SK-N-SH (cell line): Measurements from ENCODE around the gene P2RY6. TPM values are rescaled to one million over a fixed set of nuclear protein-coding genes. Genes with fewer than 3 reads are reported as not detected.

Experiments
- CTCF ChIA-PET: fragments of 300-600, 350-600 bp; formaldehyde crosslinking; extraction: SDS; loops from one replicate; lab custom pipeline; 2021; lab: Yijun Ruan, JAX
- POLR2A ChIA-PET: fragments of 350-600 bp; sonication (Branson Sonifier 250); formaldehyde crosslinking; extraction: SDS; loops from one replicate; lab custom pipeline; 2020; ENCODE audit warnings: antibody characterized with exemption, inconsistent platforms; lab: Yijun Ruan, JAX
- DNase-seq: peaks from one replicate; pipeline ENCODE4 v3.0.0; 2012
- H2AFZ ChIP-seq: fragments of 200-600 bp; sonication (generic); 2 replicates; pipeline ENCODE4 v1.8.1; 2016; ENCODE audit warnings: antibody characterized with exemption, mild to moderate bottlenecking, low read depth
- H3F3A ChIP-seq: fragments of 200-600 bp; sonication (generic); replicated peaks from 2 replicates; pipeline ENCODE3; 2016; ENCODE audit warnings: antibody characterized with exemption, mild to moderate bottlenecking; ENCODE audit not compliant: insufficient read depth
- H3K27ac ChIP-seq, 2 experiments: fragments of 200-500 bp in 1 of 2; fragments of 200-600 bp in 1 of 2; sonication (Bioruptor generic) in 1 of 2; sonication (generic), shearing (Covaris generic) in 1 of 2; 2 replicates each; pipeline versions ENCODE4 v1.5.1 to v1.6.1; 2014 to 2016; ENCODE audit warnings: low read depth in 2 of 2, inconsistent platforms in 1 of 2, low read length in 1 of 2, mild to moderate bottlenecking in 1 of 2, mixed read lengths in 1 of 2
- H3K27me3 ChIP-seq: fragments of 200-600 bp; sonication (generic), shearing (Covaris generic); 2 replicates; pipeline ENCODE4 v1.6.1; 2016; ENCODE audit warnings: mixed run types; ENCODE audit not compliant: insufficient read depth
- H3K36me3 ChIP-seq, 2 experiments: fragments of 200-500 bp in 1 of 2; fragments of 200-600 bp in 1 of 2; sonication (Bioruptor generic) in 1 of 2; sonication (generic) in 1 of 2; replicated peaks in 1 of 2; 2 replicates each; pipeline versions ENCODE3 to v1.5.1; 2014 to 2016; ENCODE audit warnings: low read length in 1 of 2, mild to moderate bottlenecking in 1 of 2; ENCODE audit not compliant: insufficient read depth in 2 of 2, control insufficient read depth in 1 of 2
- H3K4me1 ChIP-seq, 2 experiments: fragments of 200-500 bp in 1 of 2; fragments of 200-600 bp in 1 of 2; sonication (Bioruptor generic) in 1 of 2; sonication (generic), shearing (Covaris generic) in 1 of 2; 2 replicates each; pipeline versions ENCODE4 v1.5.1 to v1.6.1; 2014 to 2016; ENCODE audit warnings: low read depth in 1 of 2, low read length in 1 of 2, mixed run types in 1 of 2; ENCODE audit not compliant: insufficient read depth in 2 of 2, control insufficient read depth in 1 of 2
- H3K4me2 ChIP-seq: fragments of 200-600 bp; sonication (generic), shearing (Covaris generic); 2 replicates; pipeline ENCODE4 v1.6.1; 2017; ENCODE audit warnings: mixed run types
- H3K4me3 ChIP-seq, 2 experiments: fragments of 200-500 bp in 1 of 2; fragments of 200-600 bp in 1 of 2; sonication (Bioruptor generic) in 1 of 2; sonication (generic), shearing (Covaris generic) in 1 of 2; 2 replicates each; pipeline versions ENCODE4 v1.5.1 to v1.8.1; 2014 to 2016; ENCODE audit warnings: low read depth in 2 of 2, inconsistent platforms in 1 of 2, low read length in 1 of 2, mild to moderate bottlenecking in 1 of 2, mixed read lengths in 1 of 2, moderate library complexity in 1 of 2
- H3K79me2 ChIP-seq: fragments of 200-600 bp; sonication (generic); 2 replicates; pipeline ENCODE4 v1.8.1; 2017; ENCODE audit warnings: mild to moderate bottlenecking; ENCODE audit not compliant: insufficient read depth
- H3K9ac ChIP-seq: fragments of 200-600 bp; sonication (generic); 2 replicates; pipeline ENCODE4 v1.6.1; 2017; ENCODE audit warnings: mixed run types
- H3K9me2 ChIP-seq: fragments of 200-600 bp; sonication (generic); 2 replicates; pipeline ENCODE4 v1.6.1; 2017; ENCODE audit warnings: mixed run types
- H3K9me3 ChIP-seq: fragments of 200-600 bp; sonication (generic); 2 replicates; pipeline ENCODE4 v1.6.1; 2017; ENCODE audit warnings: mixed run types, mild to moderate bottlenecking, moderate library complexity
- H4K20me1 ChIP-seq: fragments of 200-600 bp; sonication (generic); 2 replicates; pipeline ENCODE4 v1.6.1; 2017; ENCODE audit warnings: mild to moderate bottlenecking, mixed run types; ENCODE audit not compliant: insufficient read depth
- CHD2 ChIP-seq: fragments of 150-350 bp; IDR thresholded peaks from 2 replicates; pipeline ENCODE4 v1.6.1; 2018; ENCODE audit warnings: low read length; ENCODE audit not compliant: partially characterized antibody
- ELF1 ChIP-seq: IDR thresholded peaks from 2 replicates; pipeline ENCODE4 v1.4.0; 2012
- EZH2phosphoT487 ChIP-seq: fragments of 200-600 bp; sonication (generic); IDR thresholded peaks from 2 replicates; pipeline ENCODE4 v1.6.1; 2017; ENCODE audit warnings: low read depth, mixed run types, mild to moderate bottlenecking, antibody characterized with exemption, moderate library complexity, borderline replicate concordance
- FOXJ3 ChIP-seq: sonication (generic); formaldehyde crosslinking; IDR thresholded peaks from 2 replicates; pipeline ENCODE4 v1.5.1; 2020; ENCODE audit warnings: mild to moderate bottlenecking, missing genetic modification reagents
- FOXM1 ChIP-seq: IDR thresholded peaks from 2 replicates; pipeline ENCODE4 v1.4.0; 2012; ENCODE audit warnings: low read depth, mild to moderate bottlenecking
- GABPA ChIP-seq: IDR thresholded peaks from 2 replicates; pipeline ENCODE4 v1.4.0; 2012; ENCODE audit warnings: low read depth, mild to moderate bottlenecking
- GATA2 ChIP-seq: sonication (generic); formaldehyde crosslinking; IDR thresholded peaks from 2 replicates; pipeline ENCODE4 v1.5.0; 2020; ENCODE audit warnings: mild to moderate bottlenecking, missing genetic modification reagents
- JUND ChIP-seq: IDR thresholded peaks from 2 replicates; pipeline ENCODE4 v1.4.0; 2012
- PBX3 ChIP-seq: IDR thresholded peaks from 2 replicates; pipeline ENCODE4; 2012
- TCF12 ChIP-seq: IDR thresholded peaks from 2 replicates; pipeline ENCODE4 v1.4.0; 2012
- TEAD4 ChIP-seq: IDR thresholded peaks from 2 replicates; pipeline ENCODE4 v1.4.0; 2012; ENCODE audit warnings: mild to moderate bottlenecking, borderline replicate concordance; ENCODE audit not compliant: insufficient read depth
- USF1 ChIP-seq: IDR thresholded peaks from 2 replicates; pipeline ENCODE4 v1.4.0; 2012; ENCODE audit warnings: low read depth, borderline replicate concordance
- USF2 ChIP-seq: fragments of 150-350 bp; IDR thresholded peaks from 2 replicates; pipeline ENCODE4 v1.6.1; 2017; ENCODE audit warnings: antibody characterized with exemption, low read length, low read depth, borderline replicate concordance
- YY1 ChIP-seq: IDR thresholded peaks from 2 replicates; pipeline ENCODE4 v1.4.0; 2012; ENCODE audit warnings: low read depth, mild to moderate bottlenecking
- WGBS: methylation state at CpG from one replicate; pipeline ENCODE4 v1.1.6; 2017; ENCODE audit warnings: low lambda C conversion rate; 5-methylcytosine and 5-hydroxymethylcytosine counted together
- polyA plus RNA-seq, 3 experiments: library from polyadenylated mRNA; depleted of rRNA; stranded (reverse); fragments of >200 nt; gene quantifications; 2 replicates each; pipeline ENCODE4 v1.2.3, GENCODE V29; 2012

Gene P2RY6
- polyA plus RNA-seq, 1 of the 3 experiments (the other 2 are of a cell fraction) = 0.15 TPM

- no peaks in the 10 kb centered on the region for H3K27me3 ChIP-seq
- H2AFZ ChIP-seq = no peak overlapping the region
- TF ChIP-seq TEAD4 (0 out of 2 replicates have a peak, but pooled peaks have one; percentile 24), YY1 (no peak)
- TF ChIP-seq, all 33 proteins: peak for 1
- Histone ChIP-seq H3K4me3 (no peak overlapping the region), H3K27ac (peak overlapping the region; percentile 68 to 98; a peak in 3 of 4 replicates), H3K4me1 (peaks cover 72 to 73% of the 10 kb centered on the region in 2 experiments), H3K4me2 (peak overlapping the region; percentile 80), H3F3A (peaks cover 51% of the 10 kb centered on the region), H3K9ac (no peak overlapping the region; the same call in 1 of the 2 replicates), H3K79me2 (peaks cover 91% of the 10 kb centered on the region), H3K9me3 (no peaks in the 10 kb centered on the region), H3K36me3 (peaks cover 0 to 5% of the 10 kb centered on the region in 2 experiments), H3K9me2 (no peaks in the 10 kb centered on the region), H4K20me1 (peaks cover 18% of the 10 kb centered on the region)
- CTCF ChIA-PET = interaction anchor here (0.7 to 17.6 kb wide), 11 partner anchors 9 to 94 kb away, joined by 3 to 223 read pairs (median 3); partner anchors contain the start of gene ARHGEF17
- peak; percentile 67 for DNase-seq
- POLR2A ChIA-PET = interaction anchor here (0.7 kb wide), 1 partner anchor 19 kb away, joined by 3 read pairs; no protein-coding TSS in a partner anchor
- 40% methylated on average over 3 of the region's 4 CpGs for WGBS
These were observed 59.2 kb downstream of the P2RY6 start for GRCh38 chr11:73331138-73331916.

GRCh38 chr11:73333173-73333572 is 61.0 kb downstream of the P2RY6 start:
- ChIA-PET CTCF (interaction anchor here (5.0 to 10.6 kb wide), 4 partner anchors 20 to 60 kb away, joined by 29 to 395 read pairs (median 100); partner anchors contain the start of gene ARHGEF17), POLR2A (no interaction called here)
- peaks cover 28% of the 10 kb centered on the region for H4K20me1 ChIP-seq
- peaks cover 2 to 12% of the 10 kb centered on the region in 2 experiments for H3K36me3 ChIP-seq
- no peak overlapping the region for H2AFZ ChIP-seq
- H3F3A ChIP-seq = peaks cover 46% of the 10 kb centered on the region
- WGBS = 96% methylated on average over 11 of the region's 11 CpGs
- H3K79me2 ChIP-seq = peaks cover 92% of the 10 kb centered on the region
- DNase-seq = no peak
- peak overlapping the region; percentile 97 to 98 for H3K27ac ChIP-seq
- H3K9ac ChIP-seq = peak overlapping the region; percentile 65; the same call in 1 of the 2 replicates
- peak overlapping the region; percentile 80 for H3K4me2 ChIP-seq
- H3K4me1 ChIP-seq = peaks cover 58 to 60% of the 10 kb centered on the region in 2 experiments
- no peaks in the 10 kb centered on the region for H3K27me3 ChIP-seq
- H3K4me3 ChIP-seq = no peak overlapping the region
- no peaks in the 10 kb centered on the region for H3K9me2 ChIP-seq
- H3K9me3 ChIP-seq = no peaks in the 10 kb centered on the region
- TF ChIP-seq GATA2 (CRISPR knock-in tag) (no peak), FOXJ3 (CRISPR knock-in tag) (no peak)

- Histone ChIP-seq H3K9me3 (no peaks in the 10 kb centered on the region), H3F3A (peaks cover 46% of the 10 kb centered on the region), H3K27ac (peak overlapping the region; percentile 97 to 98), H3K27me3 (no peaks in the 10 kb centered on the region), H3K79me2 (peaks cover 92% of the 10 kb centered on the region), H4K20me1 (peaks cover 35% of the 10 kb centered on the region), H3K4me3 (no peak overlapping the region; a peak in 1 of 4 replicates), H3K9me2 (no peaks in the 10 kb centered on the region), H2AFZ (no peak overlapping the region), H3K4me1 (peaks cover 54 to 57% of the 10 kb centered on the region in 2 experiments), H3K4me2 (peak overlapping the region; percentile 80), H3K9ac (peak overlapping the region; percentile 65; the same call in 1 of the 2 replicates), H3K36me3 (peaks cover 2 to 12% of the 10 kb centered on the region in 2 experiments)
- 64% methylated on average over 4 of the region's 4 CpGs for WGBS
- DNase-seq = no peak
- POLR2A ChIA-PET = no interaction called here
- CTCF ChIA-PET = interaction anchor here (1.1 to 10.6 kb wide), 11 partner anchors 9 to 327 kb away, joined by 3 to 395 read pairs (median 29); partner anchors contain the start of gene ARHGEF17
- TF ChIP-seq GATA2 (CRISPR knock-in tag) = no peak
- TF ChIP-seq FOXJ3 (CRISPR knock-in tag) = no peak
- no peak for TF ChIP-seq EZH2phosphoT487
- TF ChIP-seq JUND = no peak
- TF ChIP-seq CHD2 = no peak
- TF ChIP-seq USF1 = no peak
- no peak for TF ChIP-seq TCF12
- no peak for TF ChIP-seq USF2
- no peak for TF ChIP-seq PBX3
- TF ChIP-seq FOXM1 = no peak
- TF ChIP-seq YY1 = no peak
- no peak for TF ChIP-seq ELF1
- TF ChIP-seq GABPA = no peak
These were observed 61.7 kb downstream of the P2RY6 start for GRCh38 chr11:73333640-73334383.
